ENCODE results near the gene CRIP2. TPM values are rescaled to one million over a fixed set of nuclear protein-coding genes. Genes with fewer than 3 reads are reported as not detected.

The CRIP2 gene
- total RNA-seq, 1 experiment from 2014 or later = 1.5 TPM

DNA sequence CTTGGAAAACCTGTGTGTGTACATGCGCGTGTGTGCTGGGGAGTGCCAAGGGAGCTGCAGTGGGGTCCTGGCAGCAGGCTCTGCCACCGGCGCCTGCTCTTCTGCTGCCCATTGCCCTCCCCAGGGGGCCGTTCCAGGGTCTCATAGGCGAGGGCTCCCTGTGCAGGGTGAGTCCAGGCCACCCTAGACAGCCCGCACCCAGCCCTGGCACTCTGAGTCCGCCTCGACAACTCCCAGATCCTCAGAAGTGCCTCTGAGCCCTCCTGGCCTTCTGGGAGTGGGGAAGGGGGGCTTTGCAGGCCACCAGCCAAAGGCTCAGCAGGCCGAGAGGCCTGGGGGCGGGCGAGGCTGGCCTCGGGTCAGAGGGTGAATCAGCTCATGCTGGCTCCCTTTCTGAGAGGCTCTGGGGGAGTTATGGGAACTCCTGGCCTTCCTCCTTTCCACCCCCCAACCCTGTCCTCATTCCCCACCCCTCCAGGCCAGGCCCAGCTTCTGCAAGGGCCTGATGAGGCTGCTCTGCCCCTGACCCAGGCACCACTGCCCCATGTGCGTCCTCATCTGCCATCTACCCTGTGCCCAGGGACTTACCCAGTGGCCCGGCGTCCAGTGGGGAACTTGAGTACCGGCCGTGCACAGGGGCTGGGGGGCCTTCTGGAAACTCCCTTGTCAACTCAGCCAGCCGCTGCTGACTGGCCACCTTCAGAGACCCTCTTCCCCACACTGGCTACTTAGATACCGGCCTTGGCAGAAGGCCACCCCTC is 14.3 kb downstream of the CRIP2 start:
- H3K4me3 ChIP-seq (ENCODE audit: low read depth, low read length) = peak overlapping the region; percentile 61
- no peak for DNase-seq
- no peaks in the 10 kb centered on the region; the same call in 1 of the 2 replicates for H3K36me3 ChIP-seq (ENCODE audit: control insufficient read depth, insufficient read depth, low read length)
- TF ChIP-seq, protein P1, sequence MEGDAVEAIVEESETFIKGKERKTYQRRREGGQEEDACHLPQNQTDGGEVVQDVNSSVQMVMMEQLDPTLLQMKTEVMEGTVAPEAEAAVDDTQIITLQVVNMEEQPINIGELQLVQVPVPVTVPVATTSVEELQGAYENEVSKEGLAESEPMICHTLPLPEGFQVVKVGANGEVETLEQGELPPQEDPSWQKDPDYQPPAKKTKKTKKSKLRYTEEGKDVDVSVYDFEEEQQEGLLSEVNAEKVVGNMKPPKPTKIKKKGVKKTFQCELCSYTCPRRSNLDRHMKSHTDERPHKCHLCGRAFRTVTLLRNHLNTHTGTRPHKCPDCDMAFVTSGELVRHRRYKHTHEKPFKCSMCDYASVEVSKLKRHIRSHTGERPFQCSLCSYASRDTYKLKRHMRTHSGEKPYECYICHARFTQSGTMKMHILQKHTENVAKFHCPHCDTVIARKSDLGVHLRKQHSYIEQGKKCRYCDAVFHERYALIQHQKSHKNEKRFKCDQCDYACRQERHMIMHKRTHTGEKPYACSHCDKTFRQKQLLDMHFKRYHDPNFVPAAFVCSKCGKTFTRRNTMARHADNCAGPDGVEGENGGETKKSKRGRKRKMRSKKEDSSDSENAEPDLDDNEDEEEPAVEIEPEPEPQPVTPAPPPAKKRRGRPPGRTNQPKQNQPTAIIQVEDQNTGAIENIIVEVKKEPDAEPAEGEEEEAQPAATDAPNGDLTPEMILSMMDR (IDR thresholded peaks at IDR 0.05; ENCODE audit: insufficient read depth in 1 of 2, low read depth in 1 of 2, low read length in 1 of 2, severe bottlenecking in 1 of 2, unreplicated experiment in 1 of 2) = no peak
- no peaks in the 10 kb centered on the region for H3K9me3 ChIP-seq
- TSS peak; percentile 36 for BruUV-seq (replicated peaks)
- no peaks in the 10 kb centered on the region for H3K27me3 ChIP-seq (replicated peaks; ENCODE audit: control insufficient read depth, insufficient read depth, low read length)
- Mint-ChIP-seq H3K4me3 (ENCODE audit: unreplicated experiment) (peak overlapping the region; percentile 79), H3K27ac (ENCODE audit: unreplicated experiment) (peak overlapping the region; percentile 77), H3K27me3 (ENCODE audit: insufficient read depth, unreplicated experiment) (no peaks in the 10 kb centered on the region), H3K4me1 (ENCODE audit: low read depth, unreplicated experiment) (no peaks in the 10 kb centered on the region), H3K36me3 (ENCODE audit: insufficient read depth, unreplicated experiment) (peaks cover 12% of the 10 kb centered on the region), H3K9me3 (ENCODE audit: unreplicated experiment) (no peaks in the 10 kb centered on the region)
- intact Hi-C loops (cut with micrococcal nuclease; ENCODE audit: unreplicated experiment) = loop anchor here (1.0 to 5.0 kb wide), 2 partner anchors 8 to 512 kb away; partner anchors contain the start of gene AHNAK2
- H3K4me1 ChIP-seq = peaks cover 36% of the 10 kb centered on the region
- ChIA-PET POLR2A (interaction anchor here (1.8 kb wide), 1 partner anchor 8 kb away, joined by 14 read pairs; no protein-coding TSS in a partner anchor), CTCF (interaction anchor here (0.6 to 2.9 kb wide), 11 partner anchors 8 to 757 kb away, joined by 4 to 57 read pairs (median 6); no protein-coding TSS in a partner anchor)

DNA sequence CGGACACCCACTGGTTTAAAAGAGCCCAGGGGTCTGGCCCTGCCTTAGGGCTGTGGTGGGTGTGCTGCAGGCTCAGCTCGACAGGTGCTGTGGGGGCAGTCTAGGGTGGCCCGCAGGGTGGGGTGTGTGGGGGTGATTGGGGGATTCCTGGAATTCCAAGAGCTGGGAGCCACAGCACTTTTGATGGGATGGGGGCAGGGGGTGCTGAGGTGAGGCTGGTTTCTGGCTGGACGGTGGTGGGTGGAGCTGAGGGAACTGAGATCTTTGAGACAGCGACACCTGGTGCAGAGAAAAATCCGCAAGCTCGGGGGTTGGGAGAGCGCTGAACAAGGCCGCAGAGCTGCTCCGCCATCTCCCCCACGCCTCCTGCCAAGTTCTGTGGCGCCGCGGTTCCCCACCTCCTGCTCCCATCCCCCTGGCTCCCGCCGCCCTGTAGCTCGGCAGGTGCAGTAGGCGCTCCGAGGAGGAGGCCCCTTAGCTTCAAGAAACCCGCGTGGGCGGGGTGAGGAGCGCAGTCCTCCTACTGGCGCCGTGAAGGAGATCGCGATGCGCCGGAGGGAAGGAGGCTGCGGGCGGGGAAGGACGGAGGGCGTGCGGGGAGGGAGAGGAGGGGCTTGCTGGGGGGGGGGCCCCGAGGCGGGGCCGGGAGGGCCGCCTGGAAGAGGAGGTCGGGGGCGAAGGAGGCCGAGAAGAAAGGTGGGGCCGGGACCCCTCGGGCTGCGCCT is 15.1 kb downstream of the CRIP2 start:
- CTCF ChIA-PET = interaction anchor here (0.5 to 2.9 kb wide), 17 partner anchors 9 to 758 kb away, joined by 3 to 57 read pairs (median 5); no protein-coding TSS in a partner anchor
- Mint-ChIP-seq H3K27ac (ENCODE audit: unreplicated experiment) (peak overlapping the region; percentile 77), H3K4me3 (ENCODE audit: unreplicated experiment) (peak overlapping the region; percentile 79), H3K27me3 (ENCODE audit: insufficient read depth, unreplicated experiment) (no peaks in the 10 kb centered on the region), H3K36me3 (ENCODE audit: insufficient read depth, unreplicated experiment) (peaks cover 12% of the 10 kb centered on the region), H3K4me1 (ENCODE audit: low read depth, unreplicated experiment) (no peaks in the 10 kb centered on the region), H3K9me3 (ENCODE audit: unreplicated experiment) (no peaks in the 10 kb centered on the region)
- BruUV-seq (replicated peaks) = no TSS peak
- peak overlapping the region; percentile 61 for H3K4me3 ChIP-seq (ENCODE audit: low read depth, low read length)
- intact Hi-C loops (cut with micrococcal nuclease; ENCODE audit: unreplicated experiment) = loop anchor here (1.0 to 5.0 kb wide), 5 partner anchors 8 to 512 kb away; partner anchors contain the start of genes AHNAK2 and TMEM121
- no peaks in the 10 kb centered on the region; the same call in 1 of the 2 replicates for H3K36me3 ChIP-seq (ENCODE audit: control insufficient read depth, insufficient read depth, low read length)
- POLR2A ChIA-PET = interaction anchor here (0.6 to 1.8 kb wide), 4 partner anchors 9 to 241 kb away, joined by 3 to 14 read pairs (median 4); partner anchors contain the start of genes BTBD6 and PACS2
- TF ChIP-seq, protein P1 (IDR thresholded peaks at IDR 0.05; ENCODE audit: insufficient read depth in 1 of 2, low read depth in 1 of 2, low read length in 1 of 2, severe bottlenecking in 1 of 2, unreplicated experiment in 1 of 2) = peak; percentile 49 to 78
- peaks cover 36% of the 10 kb centered on the region for H3K4me1 ChIP-seq
- DNase-seq = peak; percentile 88
- no peaks in the 10 kb centered on the region for H3K9me3 ChIP-seq
- H3K27me3 ChIP-seq (replicated peaks; ENCODE audit: control insufficient read depth, insufficient read depth, low read length) = no peaks in the 10 kb centered on the region

DNA sequence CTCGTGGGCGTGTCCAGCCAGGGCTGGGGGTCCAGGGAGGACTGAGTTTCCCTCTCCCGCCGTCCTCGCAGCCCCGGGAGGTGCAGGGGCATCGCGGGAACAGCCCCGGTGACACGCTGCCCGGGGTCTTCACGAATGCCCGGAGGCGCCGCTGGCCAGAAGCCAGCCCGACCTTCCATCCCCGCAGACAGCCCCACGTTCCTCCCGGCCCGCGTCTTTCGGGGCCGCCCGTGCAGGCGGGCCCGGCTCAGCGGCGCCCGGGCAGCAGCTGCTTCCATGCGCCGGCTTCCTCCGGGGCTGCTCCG is 15.6 kb downstream of the CRIP2 start:
- Histone ChIP-seq H3K9me3 (no peaks in the 10 kb centered on the region), H3K4me1 (peaks cover 36% of the 10 kb centered on the region), H3K27me3 (replicated peaks; ENCODE audit: control insufficient read depth, insufficient read depth, low read length) (no peaks in the 10 kb centered on the region), H3K4me3 (ENCODE audit: low read depth, low read length) (peak overlapping the region; percentile 61), H3K36me3 (ENCODE audit: control insufficient read depth, insufficient read depth, low read length) (no peaks in the 10 kb centered on the region; the same call in 1 of the 2 replicates)
- intact Hi-C loops (cut with micrococcal nuclease; ENCODE audit: unreplicated experiment) = loop anchor here (1.0 to 5.0 kb wide), 3 partner anchors 37 to 119 kb away; partner anchors contain the start of gene TMEM121
- peak overlapping the region; percentile 79 for H3K4me3 Mint-ChIP-seq (ENCODE audit: unreplicated experiment)
- H3K9me3 Mint-ChIP-seq (ENCODE audit: unreplicated experiment) = no peaks in the 10 kb centered on the region
- H3K4me1 Mint-ChIP-seq (ENCODE audit: low read depth, unreplicated experiment) = no peaks in the 10 kb centered on the region
- peaks cover 12% of the 10 kb centered on the region for H3K36me3 Mint-ChIP-seq (ENCODE audit: insufficient read depth, unreplicated experiment)
- peak overlapping the region; percentile 77 for H3K27ac Mint-ChIP-seq (ENCODE audit: unreplicated experiment)
- ChIA-PET POLR2A (interaction anchor here (0.6 to 1.8 kb wide), 5 partner anchors 9 to 242 kb away, joined by 3 to 14 read pairs (median 4); partner anchors contain the start of genes BTBD6 and PACS2), CTCF (interaction anchor here (0.5 to 2.9 kb wide), 14 partner anchors 9 to 525 kb away, joined by 3 to 57 read pairs (median 6); no protein-coding TSS in a partner anchor)
- no peaks in the 10 kb centered on the region for H3K27me3 Mint-ChIP-seq (ENCODE audit: insufficient read depth, unreplicated experiment)
- DNase-seq = no peak
- no TSS peak for BruUV-seq (replicated peaks)
- TF ChIP-seq, protein P1 (IDR thresholded peaks at IDR 0.05; ENCODE audit: insufficient read depth in 1 of 2, low read depth in 1 of 2, low read length in 1 of 2, severe bottlenecking in 1 of 2, unreplicated experiment in 1 of 2) = no peak
